ENCODE measurements around the gene TRIM71.
"Not testable (repeated sequence)": the region's sequence is repeated elsewhere in the genome, so short reads cannot be mapped to it uniquely, and the experiment has no call there.

- peak in 1 of 3 donors; percentile 23 for TF ChIP-seq CTCF (IDR thresholded peaks at IDR 0.05)
- not testable (repeated sequence) for TF ChIP-seq POLR2AphosphoS5 (IDR thresholded peaks at IDR 0.05)
Observed at GRCh38 chr3:32902887-32903371, 85.1 kb downstream of the TRIM71 start.

All from breast epithelium (tissue), 3 donors.